ENCODE data around the gene LMX1B. TPM values are rescaled to one million over a fixed set of nuclear protein-coding genes. Genes with fewer than 3 reads are reported as not detected.

The LMX1B gene
- total and polyA plus RNA-seq, 2 of the 4 experiments (the other 2 are of a cell fraction), result not detected

DNA sequence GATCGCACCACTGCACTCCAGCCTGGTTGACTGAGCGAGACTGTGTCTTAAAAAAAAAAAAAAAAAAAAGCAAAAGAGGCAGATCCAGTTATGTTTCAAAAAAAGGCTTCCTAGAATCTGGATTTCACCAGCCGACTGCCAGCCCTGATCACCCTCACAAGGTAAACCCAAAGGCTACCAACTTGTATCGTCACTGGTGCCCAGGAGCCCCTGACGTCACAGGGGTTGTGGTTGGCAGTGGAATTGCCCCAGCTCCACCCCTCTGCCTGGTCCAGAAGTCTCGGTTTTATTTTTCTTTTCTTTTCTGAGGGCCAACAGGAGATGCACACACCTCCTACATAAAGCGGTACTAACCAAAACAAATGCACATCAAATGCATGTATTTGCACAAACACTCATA is 6.0 kb upstream of the LMX1B start:
- no peak overlapping the region for H2BK5ac ChIP-seq (ENCODE audit: low read depth, low read length, poor library complexity, severe bottlenecking)
- no TSS peak for BruUV-seq (replicated peaks)
- H2AK5ac ChIP-seq (ENCODE audit: low read depth, low read length), result no peak overlapping the region
- no peak overlapping the region for H2BK20ac ChIP-seq (ENCODE audit: low read depth, low read length)
- POLR2A ChIA-PET (ENCODE audit: unreplicated experiment), result no interaction called here
- peaks cover 81% of the 10 kb centered on the region for H3K27me3 ChIP-seq (ENCODE audit: control insufficient read depth, insufficient read depth, low read length)
- no peak overlapping the region for H3K9ac ChIP-seq (ENCODE audit: low read depth, low read length)
- no peak overlapping the region for H3K27ac ChIP-seq (ENCODE audit: insufficient read depth, low read length)
- no peak overlapping the region for H3K56ac ChIP-seq (ENCODE audit: extremely low read depth, insufficient read depth, low read length)
- H2AK9ac ChIP-seq (replicated peaks; ENCODE audit: low read depth, low read length, poor library complexity), result no peak overlapping the region
- H3K4me2 ChIP-seq (ENCODE audit: low read depth, low read length), result no peak overlapping the region
- 20% methylated on average over 1 of the region's 7 CpGs; no CpG with 5 or more reads in 1 of the 2 experiments for WGBS, 2 experiments (ENCODE audit: extremely low coverage in 2 of 2, insufficient read length in 1 of 2)
- no peak overlapping the region for H4K5ac ChIP-seq (ENCODE audit: low read depth, low read length)
- TF ChIP-seq, protein P1, sequence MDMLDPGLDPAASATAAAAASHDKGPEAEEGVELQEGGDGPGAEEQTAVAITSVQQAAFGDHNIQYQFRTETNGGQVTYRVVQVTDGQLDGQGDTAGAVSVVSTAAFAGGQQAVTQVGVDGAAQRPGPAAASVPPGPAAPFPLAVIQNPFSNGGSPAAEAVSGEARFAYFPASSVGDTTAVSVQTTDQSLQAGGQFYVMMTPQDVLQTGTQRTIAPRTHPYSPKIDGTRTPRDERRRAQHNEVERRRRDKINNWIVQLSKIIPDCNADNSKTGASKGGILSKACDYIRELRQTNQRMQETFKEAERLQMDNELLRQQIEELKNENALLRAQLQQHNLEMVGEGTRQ (IDR thresholded peaks at IDR 0.05; ENCODE audit: low read depth, low read length), result no peak
- TF ChIP-seq, protein P2, sequence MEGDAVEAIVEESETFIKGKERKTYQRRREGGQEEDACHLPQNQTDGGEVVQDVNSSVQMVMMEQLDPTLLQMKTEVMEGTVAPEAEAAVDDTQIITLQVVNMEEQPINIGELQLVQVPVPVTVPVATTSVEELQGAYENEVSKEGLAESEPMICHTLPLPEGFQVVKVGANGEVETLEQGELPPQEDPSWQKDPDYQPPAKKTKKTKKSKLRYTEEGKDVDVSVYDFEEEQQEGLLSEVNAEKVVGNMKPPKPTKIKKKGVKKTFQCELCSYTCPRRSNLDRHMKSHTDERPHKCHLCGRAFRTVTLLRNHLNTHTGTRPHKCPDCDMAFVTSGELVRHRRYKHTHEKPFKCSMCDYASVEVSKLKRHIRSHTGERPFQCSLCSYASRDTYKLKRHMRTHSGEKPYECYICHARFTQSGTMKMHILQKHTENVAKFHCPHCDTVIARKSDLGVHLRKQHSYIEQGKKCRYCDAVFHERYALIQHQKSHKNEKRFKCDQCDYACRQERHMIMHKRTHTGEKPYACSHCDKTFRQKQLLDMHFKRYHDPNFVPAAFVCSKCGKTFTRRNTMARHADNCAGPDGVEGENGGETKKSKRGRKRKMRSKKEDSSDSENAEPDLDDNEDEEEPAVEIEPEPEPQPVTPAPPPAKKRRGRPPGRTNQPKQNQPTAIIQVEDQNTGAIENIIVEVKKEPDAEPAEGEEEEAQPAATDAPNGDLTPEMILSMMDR (conservative IDR thresholded peaks at IDR 0.05; ENCODE audit: low read depth, low read length), result no peak
- TF ChIP-seq MXI1 (IDR thresholded peaks at IDR 0.05; ENCODE audit: borderline replicate concordance, low read depth, low read length) (no peak), BHLHE40 (IDR thresholded peaks at IDR 0.05; ENCODE audit: low read depth, low read length) (no peak), FOS (IDR thresholded peaks at IDR 0.05; ENCODE audit: low read depth, low read length) (no peak), SMC3 (IDR thresholded peaks at IDR 0.05; ENCODE audit: low read depth, low read length) (no peak), CHD1 (IDR thresholded peaks at IDR 0.05; ENCODE audit: low read depth, low read length) (no peak), CEBPB (IDR thresholded peaks at IDR 0.05; ENCODE audit: low read depth, low read length) (no peak), RAD21 (IDR thresholded peaks at IDR 0.05; ENCODE audit: low read length) (no peak), POLR2A (IDR thresholded peaks at IDR 0.05; ENCODE audit: low read depth, low read length) (no peak), NFE2L2 (IDR thresholded peaks at IDR 0.05; ENCODE audit: low read depth, low read length) (no peak), RFX5 (IDR thresholded peaks at IDR 0.05; ENCODE audit: low read depth, low read length) (no peak), MAZ (IDR thresholded peaks at IDR 0.05; ENCODE audit: borderline replicate concordance, low read depth, low read length) (no peak), RCOR1 (IDR thresholded peaks at IDR 0.05; ENCODE audit: insufficient replicate concordance, low read length) (no peak), MAFK (IDR thresholded peaks at IDR 0.05; ENCODE audit: low read depth, low read length) (no peak)
- TF ChIP-seq, protein P3, sequence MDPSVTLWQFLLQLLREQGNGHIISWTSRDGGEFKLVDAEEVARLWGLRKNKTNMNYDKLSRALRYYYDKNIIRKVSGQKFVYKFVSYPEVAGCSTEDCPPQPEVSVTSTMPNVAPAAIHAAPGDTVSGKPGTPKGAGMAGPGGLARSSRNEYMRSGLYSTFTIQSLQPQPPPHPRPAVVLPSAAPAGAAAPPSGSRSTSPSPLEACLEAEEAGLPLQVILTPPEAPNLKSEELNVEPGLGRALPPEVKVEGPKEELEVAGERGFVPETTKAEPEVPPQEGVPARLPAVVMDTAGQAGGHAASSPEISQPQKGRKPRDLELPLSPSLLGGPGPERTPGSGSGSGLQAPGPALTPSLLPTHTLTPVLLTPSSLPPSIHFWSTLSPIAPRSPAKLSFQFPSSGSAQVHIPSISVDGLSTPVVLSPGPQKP (IDR thresholded peaks at IDR 0.05; ENCODE audit: borderline replicate concordance, low read depth, low read length), result no peak
- H3K23ac ChIP-seq (ENCODE audit: low read depth, low read length), result no peak overlapping the region
- H3K4me3 ChIP-seq (ENCODE audit: insufficient read depth, low read depth, low read length), result no peak overlapping the region
- peaks cover 5% of the 10 kb centered on the region; the same call in 1 of the 2 replicates for H4K20me1 ChIP-seq (ENCODE audit: insufficient read depth, low read length)
- H3K36me3 ChIP-seq (ENCODE audit: control insufficient read depth, insufficient read depth, low read length), result no peaks in the 10 kb centered on the region
- no peak overlapping the region for H3K18ac ChIP-seq (ENCODE audit: low read depth, low read length)
- dilution Hi-C loops (cut with HindIII; ENCODE audit: low sequenced_read_pairs, unreplicated experiment) (no loop called here), in situ Hi-C loops (cut with MboI; ENCODE audit: low sequenced_read_pairs) (no loop called here), intact Hi-C loops (cut with micrococcal nuclease) (no loop called here)
- H3K9me1 ChIP-seq (ENCODE audit: insufficient read depth, low read length), result no peaks in the 10 kb centered on the region
- H2BK120ac ChIP-seq (ENCODE audit: low read depth, low read length), result no peak overlapping the region
- H3K4ac ChIP-seq (ENCODE audit: low read depth, low read length), result no peak overlapping the region
- no peak overlapping the region for H2AFZ ChIP-seq (replicated peaks; ENCODE audit: low read length, poor library complexity)
- no peaks in the 10 kb centered on the region for H3K9me3 ChIP-seq (ENCODE audit: control insufficient read depth, insufficient read depth, low read length)
- no peaks in the 10 kb centered on the region for H3K4me1 ChIP-seq (ENCODE audit: control insufficient read depth, insufficient read depth, low read length)
- H2BK15ac ChIP-seq (ENCODE audit: low read depth, low read length), result no peak overlapping the region
- CTCF ChIA-PET, result no interaction called here
- DNase-seq (no peak), ATAC-seq (ENCODE audit: low read depth) (no peak)
- H3K79me1 ChIP-seq (ENCODE audit: low read depth in 1 of 2, low read length in 2 of 2), result no peaks in the 10 kb centered on the region
- H4K8ac ChIP-seq (ENCODE audit: low read depth in 2 of 2, low read length in 2 of 2), result no peak overlapping the region
- no peak overlapping the region for H4K91ac ChIP-seq (ENCODE audit: insufficient read depth, low read depth, low read length)
- H3K14ac ChIP-seq (replicated peaks; ENCODE audit: low read depth, low read length), result no peak overlapping the region

Data from IMR-90 (cell line).